Spleen (tissue), 7 donors: ENCODE results near the gene MPIG6B.

Experiments used
- CTCF ChIP-seq, 11 experiments: fragments of 200-600 bp in 7 of 11; fragments of 450-650 bp in 4 of 11; sonication (generic) in 4 of 11; IDR thresholded peaks in 8 of 11; conservative IDR thresholded peaks in 3 of 11; 1 replicate in 7 of 11; 2 replicates in 4 of 11; pipeline versions ENCODE4 v1.4.0 to v1.8.0; 2016 to 2021; ENCODE audit warnings: antibody characterized with exemption in 11 of 11, inconsistent platforms in 4 of 11, mild to moderate bottlenecking in 1 of 11
- POLR2A ChIP-seq, 3 donors: fragments of 450-650 bp; IDR thresholded peaks; one replicate each; pipeline ENCODE4 v1.5.1; 2017; ENCODE audit warnings: antibody characterized with exemption in 3 of 3, mild to moderate bottlenecking in 1 of 3
- POLR2AphosphoS5 ChIP-seq, 3 donors: sonication (generic); formaldehyde crosslinking; IDR thresholded peaks; one replicate each; pipeline ENCODE4 v1.5.1; 2017; ENCODE audit warnings: antibody characterized with exemption in 3 of 3
- donor health status: DM: no; HTN: no; CAD: no; lungs with moderate emphysema.
- donor health status: DM: no; HTN: no; CAD: no.
- donor health status: DM: no; HTN: no; CAD: no.

- TF ChIP-seq CTCF (IDR thresholded peaks at IDR 0.05 in 8 of 11, conservative IDR thresholded peaks at IDR 0.05 in 3 of 11) (peak; percentile 66 to 96 (median 86)), POLR2A (IDR thresholded peaks at IDR 0.05) (no peak), POLR2AphosphoS5 (IDR thresholded peaks at IDR 0.05) (peak; percentile 17 to 68 (median 55))
Observed at GRCh38 chr6:31769684-31770371, 46.7 kb downstream of the MPIG6B start.
